Measurements from ENCODE around the gene RPL5.

Gene RPL5

GRCh38 chr1:92872719-92873118, 40.9 kb downstream of the RPL5 start:
- no peak overlapping the region for H3K27ac ChIP-seq
- no peak for TF ChIP-seq ZFX (IDR thresholded peaks at IDR 0.05)
- TF ChIP-seq, protein P1, sequence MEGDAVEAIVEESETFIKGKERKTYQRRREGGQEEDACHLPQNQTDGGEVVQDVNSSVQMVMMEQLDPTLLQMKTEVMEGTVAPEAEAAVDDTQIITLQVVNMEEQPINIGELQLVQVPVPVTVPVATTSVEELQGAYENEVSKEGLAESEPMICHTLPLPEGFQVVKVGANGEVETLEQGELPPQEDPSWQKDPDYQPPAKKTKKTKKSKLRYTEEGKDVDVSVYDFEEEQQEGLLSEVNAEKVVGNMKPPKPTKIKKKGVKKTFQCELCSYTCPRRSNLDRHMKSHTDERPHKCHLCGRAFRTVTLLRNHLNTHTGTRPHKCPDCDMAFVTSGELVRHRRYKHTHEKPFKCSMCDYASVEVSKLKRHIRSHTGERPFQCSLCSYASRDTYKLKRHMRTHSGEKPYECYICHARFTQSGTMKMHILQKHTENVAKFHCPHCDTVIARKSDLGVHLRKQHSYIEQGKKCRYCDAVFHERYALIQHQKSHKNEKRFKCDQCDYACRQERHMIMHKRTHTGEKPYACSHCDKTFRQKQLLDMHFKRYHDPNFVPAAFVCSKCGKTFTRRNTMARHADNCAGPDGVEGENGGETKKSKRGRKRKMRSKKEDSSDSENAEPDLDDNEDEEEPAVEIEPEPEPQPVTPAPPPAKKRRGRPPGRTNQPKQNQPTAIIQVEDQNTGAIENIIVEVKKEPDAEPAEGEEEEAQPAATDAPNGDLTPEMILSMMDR (conservative IDR thresholded peaks at IDR 0.05) = no peak

- peak overlapping the region; percentile 73 for H3K27ac ChIP-seq
- no peak for TF ChIP-seq ZFX (IDR thresholded peaks at IDR 0.05)
- TF ChIP-seq, protein P1 (conservative IDR thresholded peaks at IDR 0.05) = no peak
These were observed 43.1 kb downstream of the RPL5 start for GRCh38 chr1:92874987-92875386.

DNA sequence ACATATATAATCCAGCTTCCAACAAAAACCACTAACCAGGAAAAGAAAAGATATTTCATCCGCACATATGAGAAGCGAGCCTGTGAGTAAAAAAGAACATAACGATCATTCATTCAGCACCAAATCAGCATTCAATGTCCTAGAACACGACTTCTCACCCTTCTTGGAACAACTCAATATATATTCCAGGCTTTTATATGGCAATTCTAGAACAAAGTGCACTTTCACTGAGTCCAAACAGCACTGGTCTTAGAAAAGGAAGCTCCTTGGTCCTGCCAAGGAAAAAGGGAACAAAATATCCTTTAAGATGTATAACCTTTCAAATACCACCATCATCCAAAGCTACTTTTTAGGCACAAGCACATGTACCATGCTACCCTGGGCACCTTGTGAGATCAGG, 44.5 kb downstream of the RPL5 start:
- TF ChIP-seq, protein P1 (conservative IDR thresholded peaks at IDR 0.05) = no peak
- TF ChIP-seq ZFX (IDR thresholded peaks at IDR 0.05) = no peak
- no peak overlapping the region for H3K27ac ChIP-seq

DNA sequence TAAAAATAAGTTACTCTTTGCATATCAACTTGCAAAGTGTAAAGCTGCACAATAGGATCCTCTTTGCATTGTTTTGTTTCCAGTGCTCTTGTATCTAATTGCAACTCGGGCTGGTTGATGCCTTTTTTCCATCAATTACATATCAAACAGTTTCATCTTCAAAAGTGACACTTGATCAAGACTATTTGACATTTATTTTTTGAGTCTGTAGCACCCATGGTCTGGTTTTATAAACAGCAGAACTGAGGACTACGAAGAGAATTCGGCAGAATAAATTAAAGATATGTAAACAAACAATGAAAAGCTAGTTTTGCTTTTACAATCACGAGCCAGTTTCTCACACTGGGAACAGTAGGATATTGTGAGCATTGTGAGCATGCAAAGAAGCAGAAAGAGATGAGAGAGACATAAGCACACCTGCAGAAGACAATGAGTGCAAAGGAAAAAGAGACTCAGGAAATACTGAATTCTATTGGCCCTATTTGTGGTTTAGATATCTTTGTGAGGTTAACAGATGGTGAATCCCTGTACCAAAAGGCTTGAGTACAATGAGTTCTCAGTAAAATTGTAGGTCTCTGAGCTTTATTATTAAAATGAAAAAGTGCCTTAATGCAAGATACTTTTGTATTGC, 45.4 kb downstream of the RPL5 start:
- no peak overlapping the region for H3K27ac ChIP-seq

DNA sequence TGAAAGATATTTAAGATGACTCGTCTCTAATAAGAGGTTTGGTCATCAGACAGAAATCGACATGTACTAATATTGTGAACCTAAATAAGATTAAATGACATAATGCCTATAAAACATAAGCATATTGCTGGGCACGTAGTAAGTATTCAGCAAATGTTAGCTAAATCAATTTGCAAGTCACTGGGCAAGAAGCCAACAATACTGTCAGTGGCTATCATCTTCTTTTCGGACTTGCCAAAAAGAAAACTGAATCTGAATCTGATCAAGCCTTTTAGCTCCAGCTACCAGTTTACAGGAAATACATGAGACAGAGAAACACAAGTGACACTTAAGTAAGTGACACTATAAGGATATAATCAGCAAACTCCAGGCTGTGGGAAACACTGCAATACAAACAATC, 46.0 kb downstream of the RPL5 start:
- TF ChIP-seq, protein P1 (conservative IDR thresholded peaks at IDR 0.05) = no peak
- TF ChIP-seq ZFX (IDR thresholded peaks at IDR 0.05) = no peak
- H3K27ac ChIP-seq = no peak overlapping the region

More for the DNA sequence above, 45.4 kb downstream of the RPL5 start:
- TF ChIP-seq ZFX (IDR thresholded peaks at IDR 0.05) = no peak
- TF ChIP-seq, protein P1 (conservative IDR thresholded peaks at IDR 0.05) = no peak

DNA sequence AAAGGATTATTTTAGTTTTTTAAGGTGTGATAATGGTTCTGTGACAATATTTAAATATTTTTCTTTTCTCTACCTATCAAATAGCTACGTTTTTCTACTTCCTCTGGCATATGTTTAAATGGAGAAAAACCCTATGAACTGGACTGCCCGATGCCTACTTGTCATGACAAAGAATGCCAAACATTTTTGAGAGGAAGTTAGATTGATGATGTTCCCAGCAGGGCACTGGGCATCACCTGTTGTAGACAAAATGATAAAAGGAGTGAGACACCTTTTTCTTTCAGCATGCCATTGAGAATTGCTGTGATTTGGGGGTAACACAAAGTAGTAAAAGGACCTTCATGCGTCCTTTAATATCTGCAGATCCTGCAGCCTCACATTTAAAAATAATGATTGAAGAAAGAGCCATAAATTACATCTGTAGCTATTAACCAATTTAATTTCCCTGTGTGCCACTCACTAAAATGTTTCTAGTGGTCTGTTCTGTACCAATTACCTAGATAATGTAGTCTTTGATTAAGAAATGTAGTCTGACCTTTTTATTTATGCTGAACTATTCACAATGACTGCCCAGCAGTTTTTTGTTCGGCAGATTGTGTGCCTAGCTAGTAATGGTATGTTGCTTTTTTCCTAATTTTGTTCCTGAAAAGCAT, 47.6 kb downstream of the RPL5 start:
- no peak overlapping the region for H3K27ac ChIP-seq
- TF ChIP-seq, protein P1 (conservative IDR thresholded peaks at IDR 0.05) = no peak
- TF ChIP-seq ZFX (IDR thresholded peaks at IDR 0.05) = no peak

GRCh38 chr1:92881391-92881790, 49.6 kb downstream of the RPL5 start:
- H3K27ac ChIP-seq = no peak overlapping the region
- TF ChIP-seq, protein P1 (conservative IDR thresholded peaks at IDR 0.05) = no peak
- TF ChIP-seq ZFX (IDR thresholded peaks at IDR 0.05) = no peak

All from C4-2B (cell line).